ENCODE data around the gene THUMPD3.

DNA sequence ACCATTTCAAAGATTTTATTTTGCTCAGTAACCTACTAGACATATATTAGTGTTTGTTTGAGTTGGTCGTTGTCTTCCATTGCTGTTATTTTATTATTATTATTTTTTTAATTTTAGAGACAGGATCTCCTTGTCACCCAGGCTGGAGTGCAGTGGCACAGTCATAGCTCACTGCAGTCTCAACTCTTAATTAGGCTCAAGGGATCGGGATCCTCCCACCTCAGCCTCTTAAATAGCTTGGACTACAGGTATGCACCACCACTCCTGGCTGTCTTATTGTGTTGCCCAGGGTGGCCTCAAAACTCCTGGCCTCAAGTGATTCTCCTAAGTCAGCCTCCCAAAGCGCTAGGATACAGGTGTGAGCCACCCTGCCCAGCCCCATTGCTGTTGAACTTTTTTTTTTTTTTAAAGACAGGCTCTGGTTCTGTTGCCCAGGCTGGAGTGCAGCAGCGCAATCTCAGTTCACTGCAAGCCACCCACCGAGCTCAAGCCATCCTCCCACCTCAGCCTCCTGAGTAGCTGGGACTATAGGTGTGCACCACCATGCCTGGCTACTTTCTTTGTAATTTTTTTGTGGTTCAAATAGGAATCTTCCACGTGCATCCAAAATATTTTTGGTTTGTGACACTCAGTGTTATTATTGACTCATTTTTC is 52.8 kb downstream of the THUMPD3 start:
- TF ChIP-seq EP300 (IDR thresholded peaks at IDR 0.05) = no peak
- TF ChIP-seq, protein P1, sequence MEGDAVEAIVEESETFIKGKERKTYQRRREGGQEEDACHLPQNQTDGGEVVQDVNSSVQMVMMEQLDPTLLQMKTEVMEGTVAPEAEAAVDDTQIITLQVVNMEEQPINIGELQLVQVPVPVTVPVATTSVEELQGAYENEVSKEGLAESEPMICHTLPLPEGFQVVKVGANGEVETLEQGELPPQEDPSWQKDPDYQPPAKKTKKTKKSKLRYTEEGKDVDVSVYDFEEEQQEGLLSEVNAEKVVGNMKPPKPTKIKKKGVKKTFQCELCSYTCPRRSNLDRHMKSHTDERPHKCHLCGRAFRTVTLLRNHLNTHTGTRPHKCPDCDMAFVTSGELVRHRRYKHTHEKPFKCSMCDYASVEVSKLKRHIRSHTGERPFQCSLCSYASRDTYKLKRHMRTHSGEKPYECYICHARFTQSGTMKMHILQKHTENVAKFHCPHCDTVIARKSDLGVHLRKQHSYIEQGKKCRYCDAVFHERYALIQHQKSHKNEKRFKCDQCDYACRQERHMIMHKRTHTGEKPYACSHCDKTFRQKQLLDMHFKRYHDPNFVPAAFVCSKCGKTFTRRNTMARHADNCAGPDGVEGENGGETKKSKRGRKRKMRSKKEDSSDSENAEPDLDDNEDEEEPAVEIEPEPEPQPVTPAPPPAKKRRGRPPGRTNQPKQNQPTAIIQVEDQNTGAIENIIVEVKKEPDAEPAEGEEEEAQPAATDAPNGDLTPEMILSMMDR (IDR thresholded peaks at IDR 0.05) = no peak
